Right lobe of liver (tissue), 6 donors: ENCODE data around the gene TMPRSS15. TPM values are rescaled to one million over a fixed set of nuclear protein-coding genes. Genes with fewer than 3 reads are reported as not detected.

Experiments
- ATAC-seq, 4 donors: fragments of 200-7000 bp; cut with Tn5 transposase; one replicate each; pipeline ENCODE4 v1.9.1; 2020; ENCODE audit warnings: mild to moderate bottlenecking in 4 of 4, moderate library complexity in 4 of 4
- DNase-seq, 3 donors: peaks; one replicate each; pipeline ENCODE4 v3.0.0-alpha.2; 2020
- H3K27ac ChIP-seq, 3 donors: fragments of 200-600 bp; one replicate each; pipeline ENCODE4 v1.8.0; 2022
- H3K27me3 ChIP-seq, 2 donors: fragments of 200-600 bp; one replicate each; pipeline ENCODE4 v1.8.0; 2022
- H3K36me3 ChIP-seq, 4 donors: fragments of 200-600 bp; sonication (generic) in 1 of 4; one replicate each; pipeline versions ENCODE4 v1.5.1 to v1.8.0; 2017 to 2022; ENCODE audit warnings: control low read depth in 1 of 4
- H3K4me1 ChIP-seq, 4 donors: fragments of 200-600 bp; sonication (generic) in 1 of 4; one replicate each; pipeline versions ENCODE4 v1.5.1 to v1.8.0; 2017 to 2022; ENCODE audit warnings: control low read depth in 1 of 4
- H3K4me3 ChIP-seq, 3 donors: fragments of 200-600 bp; one replicate each; pipeline ENCODE4 v1.8.0; 2022
- H3K9me3 ChIP-seq, 4 donors: fragments of 200-600 bp; sonication (generic) in 1 of 4; one replicate each; pipeline versions ENCODE4 v1.5.1 to v1.8.0; 2017 to 2022; ENCODE audit warnings: control low read depth in 1 of 4
- CTCF ChIP-seq, 4 donors: fragments of 200-600 bp in 3 of 4; fragments of 450-650 bp in 1 of 4; IDR thresholded peaks; one replicate each; pipeline versions ENCODE4 v1.5.1 to v1.8.0; 2016 to 2022; ENCODE audit warnings: antibody characterized with exemption in 4 of 4, mild to moderate bottlenecking in 2 of 4
- POLR2A ChIP-seq: fragments of 450-650 bp; IDR thresholded peaks from one replicate; pipeline ENCODE4 v1.6.1; 2017; ENCODE audit warnings: antibody characterized with exemption, mild to moderate bottlenecking
- WGBS: methylation state at CpG from one replicate; pipeline ENCODE4 v1.1.6; 2018; ENCODE audit warnings: low coverage, low lambda C conversion rate; ENCODE audit not compliant: insufficient coverage; ENCODE audit errors: missing lambda C conversion rate; 5-methylcytosine and 5-hydroxymethylcytosine counted together
- intact Hi-C, 2 donors: fragments of 100-400 bp; cut with DNase I; formaldehyde crosslinking; loops; one replicate each; pipeline versions ENCODE4 v1.11.2 to v1.14.1; 2022
- total RNA-seq, 6 experiments: library from RNA; depleted of rRNA in 2 of 6; stranded (reverse); fragments of >200 nt in 2 of 6; fragmentation: NEBNext Ultra II Directional in 3 of 6; extraction: Animal tissue kit (Norgen Biotek cat#: 25700) in 3 of 6; gene quantifications; one replicate each; pipeline versions ENCODE4 v1.1.0 to v1.2.4, GENCODE V29; 2016 to 2023
- donor health status: DM: no; HTN: yes; CAD: no.
- donor health status: DM: no; HTN: no; CAD: no.
- donor health status: DM: no; HTN: no; CAD: no.
- donor health status: DM: no; HTN: yes; CAD: no.
- donor health status: DM: no; HTN: yes; CAD: no.

The TMPRSS15 gene
- total RNA-seq, 6 experiments from 2014 or later, result not detected

GRCh38 chr21:18356801-18357200, 46.8 kb downstream of the TMPRSS15 start:
- intact Hi-C loops, result no loop called here
- no peak for ATAC-seq
- Histone ChIP-seq H3K27me3 (no peaks in the 10 kb centered on the region), H3K4me1 (no peaks in the 10 kb centered on the region), H3K27ac (no peak overlapping the region), H3K9me3 (no peaks in the 10 kb centered on the region), H3K4me3 (no peak overlapping the region), H3K36me3 (no peaks in the 10 kb centered on the region)
- 42% methylated on average over 2 of the region's 2 CpGs for WGBS
- no peak for DNase-seq
- TF ChIP-seq CTCF (IDR thresholded peaks at IDR 0.05) (no peak), POLR2A (no peak)

- 50% methylated on average over 1 of the region's 1 CpG for WGBS
- no peaks in the 10 kb centered on the region for H3K4me1 ChIP-seq
- H3K9me3 ChIP-seq, result no peaks in the 10 kb centered on the region
- no peak overlapping the region for H3K4me3 ChIP-seq
- no peak for DNase-seq
- no peak for ATAC-seq
- intact Hi-C loops, result no loop called here
- H3K27me3 ChIP-seq, result no peaks in the 10 kb centered on the region
- no peak overlapping the region for H3K27ac ChIP-seq
- H3K36me3 ChIP-seq, result no peaks in the 10 kb centered on the region
- TF ChIP-seq POLR2A (no peak), CTCF (IDR thresholded peaks at IDR 0.05) (no peak)
Observed at GRCh38 chr21:18354947-18355346, 48.6 kb downstream of the TMPRSS15 start.

GRCh38 chr21:18350216-18350615, 53.4 kb downstream of the TMPRSS15 start:
- DNase-seq (no peak), ATAC-seq (no peak)
- Histone ChIP-seq H3K4me3 (no peak overlapping the region), H3K27me3 (no peaks in the 10 kb centered on the region), H3K36me3 (no peaks in the 10 kb centered on the region), H3K27ac (no peak overlapping the region), H3K4me1 (no peaks in the 10 kb centered on the region), H3K9me3 (no peaks in the 10 kb centered on the region)
- no peak for TF ChIP-seq CTCF (IDR thresholded peaks at IDR 0.05)
- no peak for TF ChIP-seq POLR2A
- WGBS, result 42% methylated on average over 2 of the region's 2 CpGs
- intact Hi-C loops, result no loop called here

GRCh38 chr21:18349468-18349867, 54.1 kb downstream of the TMPRSS15 start:
- intact Hi-C loops, result no loop called here
- H3K27me3 ChIP-seq, result no peaks in the 10 kb centered on the region
- DNase-seq, result no peak
- 44% methylated on average over 4 of the region's 4 CpGs for WGBS
- H3K9me3 ChIP-seq, result no peaks in the 10 kb centered on the region
- TF ChIP-seq CTCF (IDR thresholded peaks at IDR 0.05), result no peak
- TF ChIP-seq POLR2A, result no peak
- H3K36me3 ChIP-seq, result no peaks in the 10 kb centered on the region
- H3K4me3 ChIP-seq, result no peak overlapping the region
- no peaks in the 10 kb centered on the region for H3K4me1 ChIP-seq
- ATAC-seq, result no peak
- no peak overlapping the region for H3K27ac ChIP-seq

- intact Hi-C loops, result no loop called here
- 49% methylated on average over 4 of the region's 4 CpGs for WGBS
Observed at GRCh38 chr21:18340387-18340942, 63.1 kb downstream of the TMPRSS15 start.

More at GRCh38 chr21:18340387-18340942, 63.1 kb downstream of the TMPRSS15 start:
- ATAC-seq (no peak), DNase-seq (no peak)
- Histone ChIP-seq H3K27ac (no peak overlapping the region), H3K4me1 (no peaks in the 10 kb centered on the region), H3K36me3 (no peaks in the 10 kb centered on the region), H3K9me3 (no peaks in the 10 kb centered on the region), H3K4me3 (no peak overlapping the region), H3K27me3 (no peaks in the 10 kb centered on the region)
- TF ChIP-seq POLR2A (no peak), CTCF (IDR thresholded peaks at IDR 0.05) (no peak)
